ENCODE results near the gene A1CF. TPM values are rescaled to one million over a fixed set of nuclear protein-coding genes. Genes with fewer than 3 reads are reported as not detected.
"Not testable (repeated sequence)": the region's sequence is repeated elsewhere in the genome, so short reads cannot be mapped to it uniquely, and the experiment has no call there.

The A1CF gene
- total and polyA plus RNA-seq, 5 donors from 2014 or later, result not detected

DNA sequence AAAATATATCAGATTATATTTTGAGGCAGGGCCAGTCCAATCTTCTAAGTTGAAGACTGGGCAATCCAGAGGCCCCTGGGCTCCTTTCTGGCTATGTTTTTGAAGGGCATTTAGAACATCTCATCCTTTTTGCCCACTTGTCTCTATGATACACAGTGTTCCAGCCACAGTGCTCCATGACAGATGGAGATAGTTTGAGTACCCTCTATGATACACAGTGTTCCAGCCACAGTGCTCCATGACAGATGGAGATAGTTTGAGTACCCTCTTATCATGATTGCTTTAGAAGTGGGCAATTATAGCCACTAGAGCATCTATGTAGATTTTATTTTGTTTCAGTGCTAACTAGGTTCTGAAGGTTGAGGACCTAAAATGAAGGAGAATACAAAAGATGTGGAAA lies 33.1 kb upstream of the A1CF start:
- Histone ChIP-seq H3K27ac (ENCODE audit: insufficient read depth, low read length, poor library complexity, severe bottlenecking) (no peak overlapping the region), H3K4me1 (ENCODE audit: control insufficient read depth, insufficient read depth, low read length, poor library complexity, severe bottlenecking) (no peaks in the 10 kb centered on the region), H3K36me3 (ENCODE audit: control insufficient read depth, insufficient read depth, low read length) (no peaks in the 10 kb centered on the region), H3K4me3 (ENCODE audit: low read depth, low read length) (no peak overlapping the region), H3K9me3 (ENCODE audit: control insufficient read depth in 2 of 2, low read length in 2 of 2) (peaks cover 0 to 4% of the 10 kb centered on the region in 2 experiments), H3K27me3 (ENCODE audit: control insufficient read depth, insufficient read depth, low read length) (peaks cover 3% of the 10 kb centered on the region)
- Mint-ChIP-seq H3K27ac (no peak overlapping the region), H3K27me3 (peaks cover 13% of the 10 kb centered on the region), H3K36me3 (no peaks in the 10 kb centered on the region), H3K4me1 (peaks cover 0 to 2% (median 0%) of the 10 kb centered on the region in 4 donors), H3K4me3 (no peak overlapping the region), H3K9me3 (peaks cover 0 to 9% (median 4%) of the 10 kb centered on the region in 7 donors)
- ATAC-seq (ENCODE audit: low read depth in 2 of 2) (no peak), DNase-seq (no peak)

DNA sequence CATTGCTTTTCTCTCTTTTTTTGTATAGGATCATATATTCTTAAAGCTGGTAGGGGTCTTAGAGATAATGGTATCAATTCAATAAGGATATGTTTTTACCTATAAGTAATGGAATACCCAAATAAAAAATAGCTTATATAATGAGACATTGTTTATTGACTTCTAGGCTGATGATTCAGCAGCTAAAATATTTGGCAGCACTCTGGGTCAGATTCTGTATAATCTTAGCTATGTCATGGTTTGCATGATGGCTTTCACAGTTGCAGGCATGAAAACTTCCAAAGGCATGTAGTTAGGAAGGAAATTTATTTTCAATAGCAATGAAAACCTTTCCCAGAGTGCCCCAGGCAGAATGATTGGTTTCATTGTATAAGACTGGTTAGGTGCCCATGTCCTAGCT lies 32.1 kb upstream of the A1CF start:
- Mint-ChIP-seq H3K9me3 (peaks cover 0 to 11% (median 3%) of the 10 kb centered on the region in 7 donors), H3K4me1 (peaks cover 0 to 2% (median 0%) of the 10 kb centered on the region in 4 donors), H3K36me3 (no peaks in the 10 kb centered on the region), H3K27me3 (peaks cover 17% of the 10 kb centered on the region), H3K4me3 (no peak overlapping the region), H3K27ac (no peak overlapping the region)
- no peak overlapping the region for H3K4me3 ChIP-seq (ENCODE audit: low read depth, low read length)
- H3K9me3 ChIP-seq (ENCODE audit: control insufficient read depth in 2 of 2, low read length in 2 of 2), result peaks cover 0 to 4% of the 10 kb centered on the region in 2 experiments
- H3K27ac ChIP-seq (ENCODE audit: insufficient read depth, low read length, poor library complexity, severe bottlenecking), result no peak overlapping the region
- ATAC-seq (ENCODE audit: low read depth in 2 of 2), result no peak
- H3K36me3 ChIP-seq (ENCODE audit: control insufficient read depth, insufficient read depth, low read length), result no peaks in the 10 kb centered on the region
- H3K4me1 ChIP-seq (ENCODE audit: control insufficient read depth, insufficient read depth, low read length, poor library complexity, severe bottlenecking), result no peaks in the 10 kb centered on the region
- DNase-seq, result no peak
- peaks cover 3% of the 10 kb centered on the region for H3K27me3 ChIP-seq (ENCODE audit: control insufficient read depth, insufficient read depth, low read length)

DNA sequence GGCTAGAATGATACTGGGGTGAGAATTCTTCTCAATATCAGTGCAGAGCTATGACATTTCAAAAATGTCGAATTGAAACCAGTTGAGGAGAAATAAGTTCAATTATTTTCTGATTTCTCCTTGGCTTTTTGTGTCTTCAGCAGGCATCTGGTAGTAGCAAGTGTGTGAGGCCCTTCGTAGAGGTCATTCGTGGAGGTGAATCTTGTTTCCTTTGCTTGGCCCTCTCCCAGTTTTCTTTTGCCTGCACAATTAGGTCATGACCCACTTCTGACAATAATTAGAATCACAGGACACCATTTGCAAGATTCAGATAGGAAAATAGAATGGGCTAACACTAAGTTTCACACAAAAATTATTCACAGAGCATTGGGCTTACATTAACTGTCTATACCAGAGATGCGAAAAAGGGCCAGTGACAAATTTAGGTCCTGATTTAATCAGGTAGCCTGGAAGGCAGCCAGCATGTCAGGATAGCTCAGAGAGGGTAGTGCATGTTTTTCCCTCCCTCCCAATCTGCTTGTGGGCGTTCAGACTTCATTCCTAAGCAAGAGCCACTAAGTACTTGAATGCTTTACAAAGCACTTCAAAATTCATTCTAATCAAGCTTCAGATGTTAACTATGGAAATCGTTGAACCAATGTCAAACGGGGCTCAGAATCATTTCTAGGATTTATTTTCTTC lies 24.0 kb upstream of the A1CF start:
- Mint-ChIP-seq H3K27ac (no peak overlapping the region), H3K36me3 (no peaks in the 10 kb centered on the region), H3K27me3 (peaks cover 4% of the 10 kb centered on the region), H3K4me3 (no peak overlapping the region), H3K9me3 (peaks cover 0 to 5% (median 1%) of the 10 kb centered on the region in 7 donors), H3K4me1 (peaks cover 0 to 2% (median 0%) of the 10 kb centered on the region in 4 donors)
- Histone ChIP-seq H3K27me3 (ENCODE audit: control insufficient read depth, insufficient read depth, low read length) (no peaks in the 10 kb centered on the region), H3K4me3 (ENCODE audit: low read depth, low read length) (no peak overlapping the region), H3K4me1 (ENCODE audit: control insufficient read depth, insufficient read depth, low read length, poor library complexity, severe bottlenecking) (no peaks in the 10 kb centered on the region), H3K27ac (ENCODE audit: insufficient read depth, low read length, poor library complexity, severe bottlenecking) (no peak overlapping the region), H3K36me3 (ENCODE audit: control insufficient read depth, insufficient read depth, low read length) (no peaks in the 10 kb centered on the region), H3K9me3 (ENCODE audit: control insufficient read depth in 2 of 2, low read length in 2 of 2) (no peaks in the 10 kb centered on the region)
- no peak for ATAC-seq (ENCODE audit: low read depth in 2 of 2)
- no peak for DNase-seq

DNA sequence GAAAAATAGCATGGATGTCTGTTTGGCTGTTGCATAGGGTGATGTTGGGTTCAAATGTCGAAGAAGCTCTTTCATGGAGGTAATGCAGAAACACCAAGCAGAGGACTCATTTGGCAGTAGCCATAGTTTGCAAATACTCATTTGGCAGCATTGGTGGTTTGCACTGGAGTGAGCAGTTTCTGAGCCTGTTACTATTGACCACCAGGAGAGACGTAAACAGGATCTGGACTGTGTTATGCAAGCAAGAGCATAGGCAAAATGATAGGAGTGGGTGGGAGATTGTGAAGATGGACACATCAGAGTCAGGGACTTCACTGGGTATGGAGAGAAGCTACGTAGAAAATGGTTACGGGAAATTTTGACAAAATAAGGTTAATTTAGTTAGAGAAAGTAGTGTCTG lies 22.9 kb upstream of the A1CF start:
- Mint-ChIP-seq H3K4me1 (no peaks in the 10 kb centered on the region), H3K27ac (no peak overlapping the region), H3K4me3 (no peak overlapping the region), H3K27me3 (peaks cover 5% of the 10 kb centered on the region), H3K36me3 (no peaks in the 10 kb centered on the region), H3K9me3 (peaks cover 0 to 4% (median under 1%) of the 10 kb centered on the region in 7 donors)
- no peaks in the 10 kb centered on the region for H3K27me3 ChIP-seq (ENCODE audit: control insufficient read depth, insufficient read depth, low read length)
- no peaks in the 10 kb centered on the region for H3K9me3 ChIP-seq (ENCODE audit: control insufficient read depth in 2 of 2, low read length in 2 of 2)
- no peaks in the 10 kb centered on the region for H3K4me1 ChIP-seq (ENCODE audit: control insufficient read depth, insufficient read depth, low read length, poor library complexity, severe bottlenecking)
- DNase-seq (no peak), ATAC-seq (ENCODE audit: low read depth in 2 of 2) (no peak)
- no peaks in the 10 kb centered on the region for H3K36me3 ChIP-seq (ENCODE audit: control insufficient read depth, insufficient read depth, low read length)
- H3K4me3 ChIP-seq (ENCODE audit: low read depth, low read length), result no peak overlapping the region
- H3K27ac ChIP-seq (ENCODE audit: insufficient read depth, low read length, poor library complexity, severe bottlenecking), result no peak overlapping the region

DNA sequence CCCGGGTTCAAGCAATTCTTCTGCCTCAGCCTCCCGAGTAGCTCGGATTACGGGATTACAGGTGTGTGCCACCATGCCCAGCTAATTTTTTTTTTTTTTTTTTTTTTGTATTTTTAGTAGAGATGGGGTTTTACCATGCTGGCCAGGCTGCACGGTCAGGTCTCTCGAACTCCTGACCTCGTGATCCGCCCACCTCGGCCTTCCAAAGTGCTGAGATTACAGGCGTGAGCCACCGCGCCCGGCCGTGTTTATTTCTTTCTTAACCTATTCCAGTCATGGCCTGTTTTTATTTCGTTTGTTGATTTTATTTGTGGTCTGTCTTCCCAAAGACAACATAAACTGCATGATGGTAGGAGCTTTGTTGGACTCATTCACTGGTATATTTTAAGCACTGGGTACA lies 20.4 kb upstream of the A1CF start:
- not testable (repeated sequence) for H3K9me3 Mint-ChIP-seq; DNase-seq; ATAC-seq (ENCODE audit: low read depth in 2 of 2); H3K4me3 Mint-ChIP-seq; H3K27ac ChIP-seq (ENCODE audit: insufficient read depth, low read length, poor library complexity, severe bottlenecking); H3K9me3 ChIP-seq (ENCODE audit: control insufficient read depth in 2 of 2, low read length in 2 of 2); H3K36me3 ChIP-seq (ENCODE audit: control insufficient read depth, insufficient read depth, low read length); H3K36me3 Mint-ChIP-seq; H3K4me1 Mint-ChIP-seq; H3K4me3 ChIP-seq (ENCODE audit: low read depth, low read length); H3K4me1 ChIP-seq (ENCODE audit: control insufficient read depth, insufficient read depth, low read length, poor library complexity, severe bottlenecking); H3K27ac Mint-ChIP-seq; H3K27me3 ChIP-seq (ENCODE audit: control insufficient read depth, insufficient read depth, low read length); H3K27me3 Mint-ChIP-seq

DNA sequence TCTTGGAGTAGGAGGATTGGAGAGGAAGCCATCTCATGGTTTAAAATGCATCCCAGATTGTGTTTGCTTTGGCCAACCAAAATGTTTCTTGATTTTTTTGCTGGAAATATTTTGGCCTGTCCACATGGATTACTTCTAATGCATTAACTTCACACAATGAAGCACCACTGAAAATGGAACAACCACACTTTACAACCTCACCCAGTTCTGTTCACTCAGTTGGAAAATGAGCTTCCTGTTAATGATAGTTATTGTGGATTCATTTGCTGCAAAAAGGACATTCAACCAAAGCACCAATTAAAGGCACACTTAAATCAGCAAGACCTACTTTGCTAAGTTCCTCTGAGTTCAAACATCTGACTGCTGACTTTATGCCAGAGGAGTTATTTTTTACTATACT lies 11.3 kb upstream of the A1CF start:
- Mint-ChIP-seq H3K9me3 (peaks cover 0 to 4% (median 0%) of the 10 kb centered on the region in 7 donors), H3K27ac (no peak overlapping the region), H3K4me3 (no peak overlapping the region), H3K4me1 (no peaks in the 10 kb centered on the region), H3K27me3 (peaks cover 22% of the 10 kb centered on the region), H3K36me3 (no peaks in the 10 kb centered on the region)
- no peak for ATAC-seq (ENCODE audit: low read depth in 2 of 2)
- no peak for DNase-seq
- H3K4me3 ChIP-seq (ENCODE audit: low read depth, low read length), result no peak overlapping the region
- no peaks in the 10 kb centered on the region for H3K9me3 ChIP-seq (ENCODE audit: control insufficient read depth in 2 of 2, low read length in 2 of 2)
- H3K36me3 ChIP-seq (ENCODE audit: control insufficient read depth, insufficient read depth, low read length), result no peaks in the 10 kb centered on the region
- no peaks in the 10 kb centered on the region for H3K4me1 ChIP-seq (ENCODE audit: control insufficient read depth, insufficient read depth, low read length, poor library complexity, severe bottlenecking)
- peaks cover 14% of the 10 kb centered on the region for H3K27me3 ChIP-seq (ENCODE audit: control insufficient read depth, insufficient read depth, low read length)
- H3K27ac ChIP-seq (ENCODE audit: insufficient read depth, low read length, poor library complexity, severe bottlenecking), result no peak overlapping the region

DNA sequence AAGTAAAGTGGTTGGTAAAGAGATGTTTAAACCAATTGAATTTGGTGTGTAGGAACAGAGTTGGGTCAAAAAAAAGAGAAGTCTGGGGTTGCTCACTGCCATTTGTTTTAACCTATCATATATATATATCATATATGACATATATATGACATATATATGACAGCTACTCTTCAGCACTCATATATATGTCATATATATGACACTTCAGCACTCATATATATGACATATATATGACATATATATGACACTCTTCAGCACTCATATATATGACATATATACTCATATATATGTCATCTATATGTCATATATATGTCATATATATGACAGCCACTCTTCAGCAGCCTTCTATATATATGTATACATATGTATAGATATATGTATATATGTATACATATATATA lies 8.9 kb upstream of the A1CF start:
- H3K27me3 Mint-ChIP-seq, result peaks cover 18% of the 10 kb centered on the region

DNA sequence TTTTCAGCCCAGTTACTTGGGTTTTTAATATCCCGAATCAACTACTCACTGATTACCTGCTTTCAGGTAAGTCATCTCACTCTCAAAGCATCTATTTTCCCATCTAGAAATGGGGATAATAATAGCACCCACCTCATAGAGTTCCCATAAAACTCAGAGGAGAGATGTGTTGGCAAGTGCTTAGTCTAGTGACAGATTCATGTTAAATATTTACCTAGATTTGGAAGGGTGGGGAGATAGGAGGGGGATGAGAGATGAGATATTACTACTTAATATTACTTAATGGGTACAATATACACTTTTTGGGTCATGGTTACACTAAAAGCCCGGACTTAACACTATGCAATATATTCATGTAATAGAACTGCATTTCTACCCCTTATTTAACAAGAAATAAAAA lies 7.0 kb upstream of the A1CF start:
- no peak for ATAC-seq (ENCODE audit: low read depth in 2 of 2)
- Histone ChIP-seq H3K27ac (ENCODE audit: insufficient read depth, low read length, poor library complexity, severe bottlenecking) (no peak overlapping the region), H3K27me3 (ENCODE audit: control insufficient read depth, insufficient read depth, low read length) (peaks cover 3% of the 10 kb centered on the region), H3K36me3 (ENCODE audit: control insufficient read depth, insufficient read depth, low read length) (no peaks in the 10 kb centered on the region), H3K4me1 (ENCODE audit: control insufficient read depth, insufficient read depth, low read length, poor library complexity, severe bottlenecking) (no peaks in the 10 kb centered on the region), H3K4me3 (ENCODE audit: low read depth, low read length) (no peak overlapping the region), H3K9me3 (ENCODE audit: control insufficient read depth in 2 of 2, low read length in 2 of 2) (no peaks in the 10 kb centered on the region)
- Mint-ChIP-seq H3K36me3 (no peaks in the 10 kb centered on the region), H3K4me3 (no peak overlapping the region), H3K27ac (no peak overlapping the region), H3K4me1 (no peaks in the 10 kb centered on the region), H3K9me3 (no peaks in the 10 kb centered on the region), H3K27me3 (peaks cover 15% of the 10 kb centered on the region)
- DNase-seq, result no peak

More for the DNA sequence above, 8.9 kb upstream of the A1CF start:
- DNase-seq (no peak), ATAC-seq (ENCODE audit: low read depth in 2 of 2) (no peak)
- H3K4me3 ChIP-seq (ENCODE audit: low read depth, low read length), result no peak overlapping the region
- H3K36me3 ChIP-seq (ENCODE audit: control insufficient read depth, insufficient read depth, low read length), result no peaks in the 10 kb centered on the region
- no peaks in the 10 kb centered on the region for H3K9me3 ChIP-seq (ENCODE audit: control insufficient read depth in 2 of 2, low read length in 2 of 2)
- no peaks in the 10 kb centered on the region for H3K4me1 ChIP-seq (ENCODE audit: control insufficient read depth, insufficient read depth, low read length, poor library complexity, severe bottlenecking)
- peaks cover 9% of the 10 kb centered on the region for H3K27me3 ChIP-seq (ENCODE audit: control insufficient read depth, insufficient read depth, low read length)
- Mint-ChIP-seq H3K4me1 (no peaks in the 10 kb centered on the region), H3K27ac (no peak overlapping the region), H3K9me3 (peaks cover 0 to 4% (median 0%) of the 10 kb centered on the region in 7 donors), H3K36me3 (no peaks in the 10 kb centered on the region), H3K4me3 (no peak overlapping the region)
- H3K27ac ChIP-seq (ENCODE audit: insufficient read depth, low read length, poor library complexity, severe bottlenecking), result no peak overlapping the region

Measured in CD4-positive, CD25-positive, alpha-beta regulatory T cell (primary cell).